K562 (cell line): Measurements from ENCODE around the gene TEFM. TPM values are rescaled to one million over a fixed set of nuclear protein-coding genes. Genes with fewer than 3 reads are reported as not detected.
A peak's percentile ranks its signal among the peaks of the same experiment; 100 is the strongest.

Source experiments
- ATAC-seq: fragments of 200-7000 bp; cut with Tn5 transposase; 3 replicates; pipeline ENCODE4 v1.9.1; 2020; ENCODE audit warnings: moderate library complexity
- BruUV-seq: library from RNA; stranded (reverse); fragments of 400-500 nt; replicated peaks from 2 replicates; lab custom pipeline; 2021; lab: Mats Ljungman, UMichigan
- CTCF ChIA-PET: fragments of 300-600 bp; formaldehyde crosslinking; extraction: SDS; loops from one replicate; lab custom pipeline; 2021; ENCODE audit warnings: low intra/inter-chr PET ratio; lab: Yijun Ruan, JAX
- POLR2A ChIA-PET: fragments of 300-600, 350-650 bp; sonication (Branson Sonifier 250); formaldehyde crosslinking; extraction: SDS; loops from one replicate; lab custom pipeline; 2021; ENCODE audit warnings: antibody characterized with exemption, inconsistent platforms; lab: Yijun Ruan, JAX
- DNase-seq, 4 experiments: peaks; one replicate each; pipeline versions ENCODE4 v3.0.0 to v3.0.0-alpha.2; 2011 to 2018; ENCODE audit warnings: low spot score in 3 of 4, mixed read lengths in 3 of 4; ENCODE audit errors: extremely low read depth in 1 of 4
- FAIRE-seq: peaks from 2 replicates; lab custom pipeline; 2011; peaks lifted over from hg19 to GRCh38; lab: Jason Lieb, UNC
- H2AFZ ChIP-seq: 2 replicates; pipeline ENCODE4 v1.6.0; 2011; ENCODE audit warnings: low read depth, low read length, control low read depth, inconsistent platforms
- H3K27ac ChIP-seq: fragments of 200-600 bp; 3 replicates; pipeline ENCODE4 v1.8.0; 2011; ENCODE audit warnings: low read depth, mild to moderate bottlenecking, control low read depth, inconsistent platforms, low read length, moderate library complexity, mixed read lengths; ENCODE audit errors: extremely low read depth
- H3K27me3 ChIP-seq, 2 experiments: fragments of 300-600 bp in 1 of 2; 2 replicates in 1 of 2; 3 replicates in 1 of 2; pipeline versions ENCODE4 v1.6.0 to v1.8.0; 2011; ENCODE audit warnings: inconsistent platforms in 2 of 2, low read length in 2 of 2, mild to moderate bottlenecking in 1 of 2, mixed read lengths in 1 of 2, moderate library complexity in 1 of 2; ENCODE audit not compliant: control insufficient read depth in 2 of 2, insufficient read depth in 2 of 2
- H3K36me3 ChIP-seq: fragments of 300-600 bp; 3 replicates; pipeline ENCODE4 v1.8.0; 2011; ENCODE audit warnings: mild to moderate bottlenecking, low read length, inconsistent platforms; ENCODE audit not compliant: control insufficient read depth, insufficient read depth
- H3K4me1 ChIP-seq, 2 experiments: fragments of 200-600 bp in 1 of 2; replicated peaks in 1 of 2; 2 replicates in 1 of 2; 3 replicates in 1 of 2; pipeline versions ENCODE4 v1.5.1 to v1.8.0; 2011; ENCODE audit warnings: inconsistent platforms in 2 of 2, low read length in 2 of 2, mild to moderate bottlenecking in 1 of 2, mixed read lengths in 1 of 2, moderate library complexity in 1 of 2; ENCODE audit not compliant: control insufficient read depth in 2 of 2, insufficient read depth in 2 of 2
- H3K4me2 ChIP-seq: 2 replicates; pipeline ENCODE4 v1.6.1; 2011; ENCODE audit warnings: low read length, control low read depth, inconsistent platforms, mixed read lengths; ENCODE audit not compliant: insufficient read depth
- H3K4me3 ChIP-seq: fragments of 200-600 bp; sonication (generic), shearing (Covaris generic); 2 replicates; pipeline ENCODE4 v1.5.1; 2016; ENCODE audit warnings: control low read depth, inconsistent platforms
- H3K79me2 ChIP-seq: fragments of 200-600 bp; 3 replicates; pipeline ENCODE4 v1.8.0; 2011; ENCODE audit warnings: low read length, inconsistent platforms; ENCODE audit not compliant: control insufficient read depth, insufficient read depth
- H3K9ac ChIP-seq, 2 experiments: 2 replicates each; pipeline versions ENCODE4 v1.6.0 to v1.6.1; 2011; ENCODE audit warnings: low read depth in 2 of 2, low read length in 2 of 2, control low read depth in 1 of 2, inconsistent platforms in 1 of 2, mild to moderate bottlenecking in 1 of 2, mixed read lengths in 1 of 2; ENCODE audit not compliant: insufficient read depth in 1 of 2
- H3K9me1 ChIP-seq: one replicate; pipeline ENCODE4 v1.6.0; 2011; ENCODE audit warnings: inconsistent platforms, mild to moderate bottlenecking, low read length, moderate library complexity; ENCODE audit not compliant: control insufficient read depth, insufficient read depth
- H3K9me3 ChIP-seq: replicated peaks from 2 replicates; pipeline ENCODE4 v1.5.1; 2011; ENCODE audit warnings: low read depth, low read length, inconsistent platforms; ENCODE audit not compliant: control insufficient read depth, insufficient read depth
- H4K20me1 ChIP-seq: replicated peaks from 2 replicates; pipeline ENCODE4 v1.6.1; 2011; ENCODE audit warnings: low read length, inconsistent platforms, mixed read lengths; ENCODE audit not compliant: control insufficient read depth, insufficient read depth
- ESRRA ChIP-seq: fragments of 450-650 bp; IDR thresholded peaks from 2 replicates; pipeline ENCODE4 v1.6.1; 2014; ENCODE audit warnings: low read depth, mild to moderate bottlenecking, moderate library complexity, borderline replicate concordance
- HDAC3 ChIP-seq: fragments of 450-650 bp; IDR thresholded peaks from 2 replicates; pipeline ENCODE4 v1.6.1; 2018; ENCODE audit warnings: borderline replicate concordance, mild to moderate bottlenecking, moderate library complexity; ENCODE audit not compliant: partially characterized antibody
- NFIX ChIP-seq: fragments of 250-450 bp; sonication (Bioruptor Pico); IDR thresholded peaks from 2 replicates; pipeline ENCODE4 v1.4.0; 2020; ENCODE audit warnings: low read depth, mild to moderate bottlenecking, moderate library complexity
- POLR2AphosphoS2 ChIP-seq: IDR thresholded peaks from 2 replicates; pipeline ENCODE4 v1.6.1; 2012; ENCODE audit warnings: low read length, improper control_type of control experiment
- RBM25 ChIP-seq: fragments of 200-400 bp; formaldehyde crosslinking; IDR thresholded peaks from 2 replicates; pipeline ENCODE4 v1.6.1; 2018; ENCODE audit warnings: low read length, low read depth, moderate library complexity; ENCODE audit not compliant: severe bottlenecking
- ZFP36 ChIP-seq: fragments of 150-350 bp; IDR thresholded peaks from 2 replicates; pipeline ENCODE4 v1.6.1; 2018; ENCODE audit warnings: low read length, low read depth; ENCODE audit not compliant: partially characterized antibody
- WGBS: fragments of 100-300 bp; shearing (Covaris generic); methylation state at CpG from one replicate; pipeline ENCODE4 v1.1.6; 2016; ENCODE audit warnings: low coverage, mixed read lengths; ENCODE audit not compliant: insufficient coverage; ENCODE audit errors: missing lambda C conversion rate; 5-methylcytosine and 5-hydroxymethylcytosine counted together
- in situ Hi-C: fragments of 300-500 bp; cut with MboI; formaldehyde crosslinking; loops from 4 replicates; pipeline ENCODE4 v1.15.0; 2018; ENCODE audit warnings: inconsistent platforms, mixed read lengths
- intact Hi-C: fragments of 100-400 bp; cut with micrococcal nuclease; formaldehyde crosslinking; loops from 2 replicates; pipeline ENCODE4 v1.14.2; 2022
- polyA plus RNA-seq, 8 experiments: library from polyadenylated mRNA; depleted of rRNA in 4 of 8; stranded (reverse) in 5 of 8; unstranded in 3 of 8; fragments of >200 nt; fragmentation: Nextera tagmentation in 2 of 8; fragmentation: Illumina TruSeq in 1 of 8; extraction: Ambion mirVana in 2 of 8; extraction: Trizol in 1 of 8; gene quantifications; 2 replicates each; pipeline versions ENCODE4 v1.2.1 to v1.2.3, GENCODE V29; 2011 to 2014; ENCODE audit warnings: inconsistent platforms in 1 of 8, missing spikeins in 1 of 8
- total RNA-seq, 7 experiments: library from RNA; depleted of rRNA in 6 of 7; stranded (reverse); fragments of >200 nt in 6 of 7; fragmentation: Illumina TruSeq in 2 of 7; extraction: Trizol in 2 of 7; gene quantifications; 2 replicates each; pipeline versions ENCODE4 v1.2.1 to v1.2.3, GENCODE V29; 2011 to 2021; ENCODE audit warnings: low replicate concordance in 1 of 7

TEFM gene
- total and polyA plus RNA-seq, 9 of the 15 experiments (the other 6 are each of a cell fraction or from before 2014, with no cell fraction given) = 12.5 to 60.3 (median 23.3) TPM

GRCh38 chr17:30921544-30922196 is 15.6 kb upstream of the TEFM start, which contains the start of gene ADAP2:
ADAP2 (plus strand) TSS chr17:30921945; CDS start chr17:30922015, 70 bp downstream.
- Histone ChIP-seq H3K9me3 (no peaks in the 10 kb centered on the region), H3K79me2 (no peaks in the 10 kb centered on the region), H3K27me3 (peaks cover 20 to 48% of the 10 kb centered on the region in 2 experiments; a peak in 4 of 5 replicates), H3K4me1 (peaks cover 0 to 13% of the 10 kb centered on the region in 2 experiments; a peak in 2 of 5 replicates), H4K20me1 (no peaks in the 10 kb centered on the region; the same call in 1 of the 2 replicates), H3K9me1 (no peaks in the 10 kb centered on the region), H3K4me2 (no peak within 1 kb of the TSS), H3K9ac (no peak within 1 kb of the TSS; a peak in 1 of 4 replicates), H3K36me3 (no peaks in the 10 kb centered on the region), H3K4me3 (no peak within 1 kb of the TSS), H2AFZ (no peak within 1 kb of the TSS; the same call in 1 of the 2 replicates), H3K27ac (no peak within 1 kb of the TSS)
- BruUV-seq = no TSS peak
- ChIA-PET CTCF (interaction anchor here (0.5 kb wide), 1 partner anchor 23 kb away, joined by 3 read pairs; no protein-coding TSS in a partner anchor), POLR2A (no interaction called here)
- WGBS = 7% methylated on average over 16 of the region's 60 CpGs
- DNase-seq = peak; percentile 22 to 72 (median 52)
- intact Hi-C loops = no loop called here
- peak; percentile 70; the same call in 1 of the 2 replicates for TF ChIP-seq ESRRA
- peak; percentile 4 for TF ChIP-seq RBM25
- TF ChIP-seq ZFP36 = peak; percentile 74
- TF ChIP-seq HDAC3 = no peak
- TF ChIP-seq POLR2AphosphoS2 = no peak
- no peak for TF ChIP-seq NFIX (CRISPR knock-in tag)
- in situ Hi-C loops = no loop called here
- FAIRE-seq = no peak
- ATAC-seq = peak; percentile 78
